KOPT-K1 (cell line): ENCODE data around the gene ATP6V0A4.

Experiments
- H3K27ac ChIP-seq: fragments of 200-600 bp; sonication (generic); 2 replicates; pipeline ENCODE4 v1.5.1; 2016; ENCODE audit warnings: antibody characterized with exemption, mild to moderate bottlenecking, low read depth, low read length; ENCODE audit not compliant: poor library complexity, severe bottlenecking
- H3K36me3 ChIP-seq: fragments of 200-600 bp; sonication (generic); 2 replicates; pipeline ENCODE4 v1.5.1; 2017; ENCODE audit warnings: antibody characterized with exemption, mild to moderate bottlenecking, low read length, moderate library complexity; ENCODE audit not compliant: insufficient read depth
- H3K9me3 ChIP-seq: fragments of 200-600 bp; sonication (generic); 2 replicates; pipeline ENCODE4 v1.5.1; 2017; ENCODE audit warnings: antibody characterized with exemption, low read length, mild to moderate bottlenecking; ENCODE audit not compliant: insufficient read depth, poor library complexity, severe bottlenecking

The ATP6V0A4 gene

DNA sequence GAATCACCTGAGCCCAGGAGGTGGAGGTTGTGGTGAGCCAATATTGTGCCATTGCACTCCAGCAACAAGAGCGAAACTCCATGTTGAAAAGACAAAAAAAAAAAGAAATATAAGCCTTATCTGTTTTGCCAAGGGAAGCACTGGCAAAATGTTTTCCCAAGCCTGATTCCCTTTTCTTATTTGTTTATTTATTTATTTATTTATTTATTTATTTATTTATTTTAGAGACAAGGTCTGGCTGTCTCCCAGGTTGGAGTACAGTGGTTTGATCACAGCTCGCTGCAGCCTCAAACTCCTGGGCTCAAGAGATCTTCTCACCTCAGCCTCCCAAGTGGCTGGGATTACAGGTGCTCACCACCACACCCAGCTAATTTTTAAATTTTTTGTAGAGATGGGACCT, 141.0 kb downstream of the ATP6V0A4 start:
- Histone ChIP-seq H3K36me3 (no peaks in the 10 kb centered on the region), H3K27ac (no peak overlapping the region), H3K9me3 (peaks cover 18% of the 10 kb centered on the region)
